ENCODE results near the gene FMO2.

Gene FMO2

DNA sequence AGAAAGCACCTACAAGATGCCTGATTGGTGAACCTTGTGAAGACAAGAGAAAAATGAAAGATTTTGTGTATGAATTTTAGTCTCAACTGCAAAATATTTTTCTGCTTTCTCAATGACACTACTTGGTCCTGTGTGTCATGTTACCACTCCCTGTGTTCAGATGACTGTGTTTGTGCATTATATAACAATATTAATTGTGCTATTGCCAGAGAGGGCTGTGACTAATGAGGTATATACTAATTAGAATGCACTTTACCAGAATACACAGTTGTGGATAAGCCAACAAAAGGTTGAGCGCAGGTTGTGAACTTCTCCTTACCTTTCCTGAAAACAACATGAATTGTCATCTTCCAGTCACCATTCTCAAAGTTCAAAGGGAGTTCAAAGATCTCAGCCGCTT, 17.3 kb upstream of the FMO2 start:
- CTCF ChIA-PET = no interaction called here
- TF ChIP-seq CTCF (IDR thresholded peaks at IDR 0.05; ENCODE audit: control extremely low read depth, extremely low read depth, low read depth, missing control alignments) = no peak
- POLR2A ChIA-PET = no interaction called here
- no peak for DNase-seq (ENCODE audit: extremely low spot score)

DNA sequence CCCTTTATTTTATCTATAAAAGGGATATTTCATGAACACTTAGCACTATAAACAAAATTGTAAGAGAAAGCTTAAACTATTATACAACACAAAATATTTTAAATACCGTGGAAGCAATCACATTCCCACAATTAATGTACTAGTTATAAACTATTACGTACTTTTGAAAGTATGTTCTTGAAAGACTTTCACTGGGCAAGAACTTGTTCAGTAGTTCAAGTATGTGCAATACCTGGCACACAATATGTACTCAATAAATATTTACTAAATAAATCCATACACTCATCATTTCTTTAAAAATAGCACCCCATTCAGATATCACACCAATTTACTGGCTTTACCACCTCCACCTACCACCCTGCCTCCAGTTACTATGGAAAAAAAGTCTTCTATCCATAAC, 12.6 kb upstream of the FMO2 start:
- ChIA-PET CTCF (no interaction called here), POLR2A (no interaction called here)
- no peak for DNase-seq (ENCODE audit: extremely low spot score)
- TF ChIP-seq CTCF (IDR thresholded peaks at IDR 0.05; ENCODE audit: control extremely low read depth, extremely low read depth, low read depth, missing control alignments) = no peak

DNA sequence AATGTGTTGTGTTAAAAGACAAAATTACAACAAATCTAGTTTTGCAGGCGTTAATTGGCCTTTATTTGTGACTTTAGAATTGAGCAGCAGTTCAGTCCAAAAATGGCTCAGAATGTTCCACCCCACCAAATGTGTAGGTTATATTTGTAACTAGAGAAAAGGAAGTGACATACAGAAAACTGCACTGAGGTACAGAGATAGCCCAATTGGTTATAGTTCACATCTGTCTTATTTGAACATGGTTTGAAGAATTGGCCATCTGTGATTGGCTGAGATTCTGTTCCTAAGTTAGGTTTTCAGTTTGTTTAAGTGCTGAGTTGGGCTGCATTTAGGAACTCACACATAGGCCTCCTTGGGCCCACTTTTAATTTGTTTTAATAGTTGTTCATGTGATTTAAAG, 12.0 kb upstream of the FMO2 start:
- DNase-seq (ENCODE audit: extremely low spot score) = peak; percentile 5
- ChIA-PET POLR2A (no interaction called here), CTCF (no interaction called here)
- TF ChIP-seq CTCF (IDR thresholded peaks at IDR 0.05; ENCODE audit: control extremely low read depth, extremely low read depth, low read depth, missing control alignments) = no peak

- TF ChIP-seq CTCF (IDR thresholded peaks at IDR 0.05; ENCODE audit: control extremely low read depth, extremely low read depth, low read depth, missing control alignments) = no peak
- DNase-seq (ENCODE audit: extremely low spot score) = no peak
- CTCF ChIA-PET = interaction anchor here (1.1 to 2.1 kb wide), 2 partner anchors 11 to 139 kb away, joined by 4 to 7 read pairs; partner anchors contain the start of genes FMO2 and FMO4
- POLR2A ChIA-PET = no interaction called here
Measured at GRCh38 chr1:171174560-171175294, 10.4 kb upstream of the FMO2 start.

- DNase-seq (ENCODE audit: extremely low spot score) = no peak
- CTCF ChIA-PET = no interaction called here
Measured at GRCh38 chr1:171177261-171177660, 7.8 kb upstream of the FMO2 start.

More at GRCh38 chr1:171177261-171177660, 7.8 kb upstream of the FMO2 start:
- POLR2A ChIA-PET = no interaction called here
- TF ChIP-seq CTCF (IDR thresholded peaks at IDR 0.05; ENCODE audit: control extremely low read depth, extremely low read depth, low read depth, missing control alignments) = no peak

All from GM10248 (cell line).